Stimulated activated CD8-positive, alpha-beta memory T cell treated with anti-CD3 and anti-CD28 coated beads, Interleukin-12 subunit alpha, Interleukin-12 subunit beta, amount 100 ng/mL, for 1 hour (primary cell): ENCODE results near the gene TFEB.

Source experiments
- DNase-seq: peaks from one replicate; pipeline ENCODE4 v3.0.0-alpha.2; 2020; ENCODE audit warnings: low read depth

The TFEB gene

GRCh38 chr6:41763470-41763869, 28.1 kb upstream of the TFEB start:
- DNase-seq, result no peak

DNA sequence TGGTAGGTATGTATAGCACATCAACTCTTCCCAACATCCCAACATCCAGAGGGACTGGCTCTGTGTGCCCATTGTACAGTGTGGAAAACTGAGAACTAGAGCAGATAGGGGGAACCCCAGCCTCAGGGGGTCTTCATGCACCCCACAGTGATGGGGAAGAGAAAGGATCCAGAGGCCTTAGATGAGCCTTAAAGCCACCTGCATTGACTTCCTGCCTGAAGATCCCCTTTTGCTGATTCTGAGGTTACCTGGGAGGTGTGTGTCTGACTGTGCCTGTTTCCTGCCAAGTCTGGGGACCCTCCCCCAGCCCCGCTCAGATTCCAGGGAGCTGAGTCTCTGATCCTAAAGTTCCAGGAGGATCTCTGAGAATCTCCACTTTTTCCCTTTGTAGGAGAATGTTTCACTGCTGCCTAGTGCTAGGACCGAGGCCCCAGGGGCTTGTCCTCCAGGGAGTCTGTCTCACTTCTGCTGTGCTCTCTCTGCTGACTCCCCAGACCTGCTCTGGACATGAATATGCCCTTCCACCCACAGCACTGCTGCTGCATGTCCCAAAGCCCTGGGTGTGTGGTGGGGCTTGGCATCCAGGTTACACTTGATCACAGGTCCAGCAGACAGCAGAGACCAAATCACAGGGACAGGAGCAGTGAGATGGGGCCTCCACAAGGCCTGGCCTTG, 24.6 kb upstream of the TFEB start:
- DNase-seq, result no peak

GRCh38 chr6:41759106-41759904, 23.9 kb upstream of the TFEB start:
- DNase-seq, result no peak

DNA sequence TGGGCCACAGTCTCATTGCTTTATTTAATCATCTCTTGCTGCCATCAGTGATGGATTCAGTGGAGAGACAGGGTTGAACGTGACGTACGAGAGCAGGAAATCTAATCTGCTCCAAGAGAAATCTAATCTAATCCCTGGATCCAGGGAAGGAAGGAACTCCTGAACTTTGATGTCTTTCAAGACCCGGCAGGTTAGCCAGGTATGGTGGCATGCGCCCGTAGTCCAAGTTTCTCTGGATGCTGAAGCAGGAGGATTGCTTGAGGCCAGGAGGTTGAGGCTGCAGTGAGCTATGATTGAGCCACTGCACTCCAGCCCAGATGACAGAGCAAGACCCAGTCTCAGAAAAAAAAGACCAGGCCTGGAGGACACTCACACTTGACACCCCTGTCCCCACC, 23.2 kb upstream of the TFEB start:
- no peak for DNase-seq

- no peak for DNase-seq
Observed at GRCh38 chr6:41757931-41758640, 22.7 kb upstream of the TFEB start.

- no peak for DNase-seq
Observed at GRCh38 chr6:41757271-41757670, 21.9 kb upstream of the TFEB start.

DNA sequence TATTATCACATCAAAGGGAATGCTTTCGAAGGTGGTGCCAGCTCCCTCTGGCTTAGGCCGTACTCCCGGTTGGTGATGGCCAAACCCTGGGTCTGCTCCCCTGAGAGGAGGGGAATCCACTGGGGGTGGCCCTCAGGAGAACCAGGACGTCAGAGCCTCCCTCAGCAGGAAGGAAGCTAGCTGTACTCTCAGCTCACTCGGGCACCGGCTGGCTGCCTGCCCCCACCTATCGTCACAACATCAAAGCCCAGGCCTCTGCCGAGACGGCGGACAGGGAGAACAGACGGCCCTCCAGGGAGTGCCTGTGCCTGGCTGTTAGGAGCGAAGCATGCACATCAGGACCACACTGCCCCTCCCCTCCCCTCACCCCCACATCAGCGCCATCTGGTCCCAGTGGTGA, 20.9 kb upstream of the TFEB start:
- DNase-seq, result no peak

GRCh38 chr6:41755895-41756294, 20.5 kb upstream of the TFEB start:
- DNase-seq, result no peak

DNA sequence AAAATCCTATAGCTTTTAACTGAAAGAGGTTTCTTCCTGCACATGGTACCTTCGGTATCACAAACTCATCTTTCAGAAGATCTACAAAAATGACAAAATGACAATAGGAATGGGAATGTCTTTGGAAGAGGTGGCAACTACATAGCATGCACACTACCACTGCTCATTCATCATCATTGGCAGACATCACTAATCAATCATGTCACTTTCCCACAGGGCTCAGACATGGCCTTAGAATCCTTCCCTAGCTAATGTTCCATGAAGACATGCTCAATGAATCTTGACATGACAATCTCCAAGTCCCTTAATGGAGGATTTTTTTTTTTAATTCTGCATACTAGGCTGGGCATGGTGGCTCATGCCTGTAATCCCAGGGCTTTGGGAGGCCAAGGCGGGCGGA, 15.0 kb upstream of the TFEB start:
- no peak for DNase-seq

- no peak for DNase-seq
Observed at GRCh38 chr6:41748542-41748941, 13.1 kb upstream of the TFEB start.

- no peak for DNase-seq
Observed at GRCh38 chr6:41748102-41748477, 12.7 kb upstream of the TFEB start.

- no peak for DNase-seq
Observed at GRCh38 chr6:41747256-41748101, 12.1 kb upstream of the TFEB start, which contains the start of gene PGC. Gene PGC, minus strand, starts transcription at chr6:41747397. Its CDS starts 63 bp downstream, at chr6:41747334.

DNA sequence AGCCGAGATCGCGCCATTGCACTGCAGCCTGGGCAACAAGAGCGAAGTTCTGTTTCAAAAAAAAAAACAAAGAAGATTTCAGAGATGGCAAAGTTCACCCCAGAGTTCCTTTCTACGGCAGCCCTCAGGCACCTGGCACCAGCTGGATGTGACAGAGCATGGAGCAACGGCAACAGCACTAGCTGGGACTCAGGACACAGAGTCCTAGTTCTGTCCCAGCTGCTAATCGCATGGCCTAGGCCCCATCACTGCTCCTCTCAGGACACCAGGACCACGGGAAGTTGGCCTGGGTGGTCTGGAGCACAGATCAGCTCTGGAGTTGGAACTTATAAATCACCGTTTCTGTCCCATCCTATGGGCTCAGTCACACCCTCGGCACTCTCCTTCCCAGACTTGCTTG, 10.7 kb upstream of the TFEB start:
- DNase-seq, result no peak

DNA sequence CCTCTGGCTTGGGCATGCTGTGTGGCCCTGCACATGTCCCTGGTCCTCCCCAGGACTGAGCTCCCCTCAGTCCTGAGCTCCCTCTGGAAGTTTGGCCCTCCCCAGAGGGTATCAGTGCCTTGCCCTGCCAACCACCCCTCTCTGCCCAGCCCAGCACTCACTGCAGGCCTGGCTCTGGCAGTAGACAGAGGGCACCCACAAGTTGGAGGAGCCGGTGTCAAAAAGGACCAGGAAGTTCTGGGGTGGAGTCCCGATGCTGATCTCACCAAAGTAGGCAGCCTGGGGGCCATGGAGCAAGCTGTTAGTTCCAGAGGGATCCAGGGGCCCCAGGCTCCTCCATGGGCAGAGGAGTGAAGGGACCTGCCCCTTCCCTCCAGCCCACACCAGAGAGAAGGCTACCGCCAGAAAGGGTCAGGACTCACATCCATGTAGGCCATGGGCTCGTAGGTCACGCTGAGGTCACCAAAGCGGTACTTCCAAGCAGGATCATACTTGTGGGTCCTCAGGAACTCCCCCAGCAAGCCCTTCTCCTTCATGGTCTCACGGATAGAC, 8.9 kb upstream of the TFEB start:
- no peak for DNase-seq

DNA sequence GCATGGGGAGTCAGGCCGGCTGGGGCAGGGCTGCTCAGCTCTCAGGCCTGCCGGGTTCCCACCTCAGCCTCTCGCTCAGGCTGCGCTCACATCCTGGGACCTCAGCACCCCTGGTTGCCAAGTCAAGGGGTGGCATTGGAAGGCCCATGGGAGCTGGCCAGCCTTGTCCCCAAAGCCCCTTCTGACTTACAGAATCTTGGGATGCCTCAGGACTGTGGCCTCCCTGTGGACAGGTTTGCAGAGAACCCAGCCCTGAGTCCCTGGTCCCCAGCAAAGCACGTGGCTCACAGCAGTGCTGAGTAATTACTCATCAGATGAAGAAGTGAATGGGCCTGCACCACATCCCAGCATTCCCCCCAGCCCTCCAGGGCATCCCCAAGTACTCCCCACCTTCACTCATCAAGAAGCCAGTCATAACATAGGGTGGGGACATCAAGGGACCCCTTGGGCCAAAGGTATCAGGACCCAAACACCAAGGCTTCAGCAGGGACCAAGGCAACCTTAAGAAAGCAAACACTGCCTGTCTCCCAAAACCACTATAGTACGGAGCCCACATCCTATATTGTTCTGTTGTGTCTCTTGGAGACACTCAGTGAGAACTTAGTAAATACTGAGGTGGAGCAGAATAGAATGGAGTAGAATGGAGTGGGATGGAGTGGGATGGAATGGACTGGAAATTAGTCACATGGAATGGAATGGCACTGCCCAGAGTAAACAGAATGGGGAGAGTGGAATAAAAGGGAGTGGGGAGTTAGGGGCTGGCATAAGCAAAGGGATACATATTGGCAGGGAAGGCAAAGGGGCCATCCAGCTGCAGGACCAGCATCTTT, 8.2 kb upstream of the TFEB start:
- no peak for DNase-seq

DNA sequence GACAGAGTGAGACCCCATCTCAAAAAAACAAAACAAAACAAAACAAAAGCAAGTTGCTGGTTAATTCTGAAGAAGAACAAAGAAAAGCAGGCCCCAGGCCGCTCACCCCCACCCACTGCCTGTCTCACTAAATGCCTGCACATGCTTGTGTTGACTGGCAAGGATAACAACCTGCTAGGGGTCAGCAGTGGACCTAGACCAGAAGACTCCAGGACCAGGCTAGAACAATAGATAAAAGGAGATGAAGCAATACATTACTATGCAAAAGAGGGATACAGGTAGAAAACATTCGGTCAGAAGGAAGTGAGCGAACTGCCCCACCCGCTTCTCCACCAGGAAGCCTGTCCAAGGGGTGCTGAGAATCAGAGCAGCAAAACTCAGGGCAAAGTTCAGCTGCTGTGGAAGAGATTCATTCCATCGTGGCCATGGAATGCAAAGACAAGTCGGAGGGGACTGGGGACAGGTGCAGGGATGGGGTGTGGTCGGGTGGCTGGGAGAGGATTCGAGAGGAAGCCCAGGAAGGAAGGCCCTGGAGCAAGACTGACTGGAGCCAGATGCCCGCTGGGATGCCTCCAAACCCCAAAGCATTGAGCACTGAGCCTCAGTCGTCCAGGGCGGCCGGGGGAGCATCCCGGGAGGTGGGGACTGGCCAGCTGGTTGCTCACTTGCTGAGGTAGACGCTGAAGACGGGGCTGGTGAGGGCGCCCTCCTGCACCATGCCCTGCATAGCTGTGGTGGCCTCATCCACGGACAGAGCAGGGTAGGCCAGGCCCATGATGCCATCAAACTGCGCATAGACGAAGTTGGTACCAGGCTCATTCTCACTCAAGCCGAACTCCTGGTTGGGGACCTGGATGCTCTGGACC, 6.5 kb upstream of the TFEB start:
- DNase-seq, result no peak

DNA sequence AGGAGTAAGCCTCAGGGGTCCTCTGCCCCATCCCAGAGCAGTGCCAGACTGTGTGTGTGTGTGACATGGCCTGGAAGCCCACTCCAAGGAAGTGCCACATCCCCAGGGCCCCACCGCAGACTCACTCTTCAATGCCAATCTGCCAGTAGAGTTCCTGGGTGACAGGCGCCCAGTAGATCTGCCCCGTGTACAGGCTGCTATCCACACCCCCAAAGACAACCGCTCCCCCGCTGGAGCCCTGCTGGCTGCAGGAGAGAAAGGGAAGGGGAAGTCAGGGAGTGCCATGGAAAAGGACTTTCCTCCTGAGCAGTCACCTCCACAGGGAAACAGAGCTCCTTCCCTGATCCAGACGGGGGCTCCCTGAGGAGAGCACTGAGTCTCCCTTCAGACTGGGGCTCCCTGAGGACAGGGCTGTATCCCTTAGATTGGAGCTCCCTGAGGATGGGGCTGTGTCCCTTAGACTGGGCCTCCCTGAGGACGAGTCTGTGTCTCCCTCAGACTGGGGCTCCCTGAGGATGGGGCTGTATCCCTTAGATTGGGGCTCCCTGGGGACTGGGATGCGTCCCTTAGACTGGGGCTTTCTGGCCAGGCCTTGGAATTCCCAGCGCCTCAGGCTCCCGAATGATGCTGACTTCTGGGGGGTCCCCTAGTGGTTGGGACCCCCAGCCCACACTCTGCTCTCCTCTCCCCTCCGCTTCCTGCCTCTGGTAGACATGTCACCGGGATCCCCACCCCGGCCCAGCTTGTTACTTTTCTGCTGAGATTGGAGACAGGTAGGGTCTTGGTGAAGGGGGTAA, 5.2 kb upstream of the TFEB start:
- DNase-seq, result no peak

DNA sequence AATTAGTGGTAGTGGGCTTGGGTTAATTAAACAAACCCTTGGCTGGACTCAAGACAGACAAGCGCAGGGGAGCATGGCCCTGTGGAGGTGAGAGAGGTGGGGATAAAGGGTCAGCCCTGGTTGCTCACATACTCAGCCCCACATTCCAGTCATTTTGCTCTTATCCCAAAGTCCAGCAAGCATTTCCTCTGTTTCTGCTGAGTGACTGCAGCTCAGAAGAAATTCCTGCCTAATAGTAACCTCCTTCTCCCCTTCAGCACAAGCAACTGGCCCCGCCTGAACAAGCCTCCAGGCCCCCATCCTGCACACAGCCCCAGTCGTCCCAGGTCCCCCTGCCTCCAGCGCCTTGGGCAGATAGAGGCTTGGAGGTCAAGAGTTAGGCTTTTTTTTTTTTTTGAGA, 3.6 kb upstream of the TFEB start:
- no peak for DNase-seq

- DNase-seq, result no peak
Observed at GRCh38 chr6:41737591-41738130, 2.3 kb upstream of the TFEB start.
